ENCODE measurements around the gene SH3PXD2B.
A peak's percentile ranks its signal among the peaks of the same experiment; 100 is the strongest.
"Not testable (repeated sequence)": the region's sequence is repeated elsewhere in the genome, so short reads cannot be mapped to it uniquely, and the experiment has no call there.

The SH3PXD2B gene

GRCh38 chr5:172334196-172334595, 120.1 kb downstream of the SH3PXD2B start:
- DNase-seq = no peak

GRCh38 chr5:172326901-172327300, 127.4 kb downstream of the SH3PXD2B start:
- not testable (repeated sequence) for DNase-seq

GRCh38 chr5:172325452-172325851, 128.9 kb downstream of the SH3PXD2B start:
- DNase-seq = no peak

DNA sequence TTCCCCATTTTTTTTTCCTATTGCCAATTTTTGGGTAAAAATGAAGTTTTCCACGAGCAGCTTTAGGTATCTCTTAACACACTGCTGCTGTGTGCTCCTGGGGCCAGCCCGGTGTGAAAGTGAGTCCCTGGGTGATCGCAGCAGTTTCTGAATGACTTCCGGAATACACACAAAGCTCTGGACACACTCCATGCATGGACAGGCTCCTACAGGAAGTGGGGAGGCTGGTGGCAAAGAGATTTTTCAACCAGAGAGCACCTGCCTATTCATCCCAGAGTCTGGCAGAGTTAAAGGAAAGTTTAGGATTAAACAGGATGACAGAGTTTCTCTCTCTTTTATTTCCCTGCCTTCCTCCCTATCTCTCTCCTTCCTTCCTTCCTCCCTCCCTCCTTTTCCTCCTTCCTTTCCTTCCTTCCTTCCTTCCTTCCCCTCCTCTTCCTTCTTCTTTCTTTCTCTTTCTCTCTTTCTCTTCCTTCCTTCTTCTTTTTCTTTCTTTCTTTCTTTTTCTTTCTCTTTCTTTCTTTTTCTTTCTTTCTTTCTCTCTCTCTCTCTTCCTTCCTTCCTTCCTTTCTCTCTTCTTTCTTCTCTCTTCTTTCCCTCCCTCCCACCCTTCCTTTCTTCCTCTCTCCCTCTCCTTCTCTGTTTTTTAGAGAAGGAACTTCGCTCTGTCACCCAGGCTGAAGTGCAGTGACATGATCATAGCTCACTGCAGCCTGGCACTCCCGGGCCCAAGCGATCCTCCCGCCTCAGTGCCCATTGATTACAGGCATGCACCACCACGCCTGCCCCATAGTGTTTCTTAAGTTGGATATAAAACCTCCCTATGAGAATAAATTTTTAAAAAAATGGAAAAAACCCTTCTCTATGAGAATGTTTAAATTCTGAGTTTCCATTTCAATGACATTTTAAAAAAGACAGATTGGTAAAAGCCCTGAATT, 132.0 kb downstream of the SH3PXD2B start:
- DNase-seq = no peak

DNA sequence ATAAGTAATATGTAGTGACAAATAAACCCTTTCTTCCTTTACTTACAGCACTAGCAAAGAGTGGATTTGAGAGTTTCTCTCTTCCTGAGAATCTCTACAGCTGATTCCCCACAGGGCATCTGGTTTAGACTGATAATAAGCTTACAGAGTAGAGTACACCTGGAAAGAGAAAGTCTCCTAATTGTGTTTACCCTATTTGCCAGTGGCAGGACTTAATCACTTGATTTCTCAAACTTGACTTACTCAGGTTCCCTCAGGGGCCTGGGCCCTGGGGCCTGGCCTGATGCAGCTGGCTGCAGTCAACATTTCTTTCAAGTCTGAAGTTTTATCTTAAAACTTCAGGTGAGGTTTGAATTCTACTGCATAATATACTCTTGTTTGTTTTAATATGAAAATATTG, 132.7 kb downstream of the SH3PXD2B start:
- DNase-seq = no peak

GRCh38 chr5:172319708-172320441, 134.4 kb downstream of the SH3PXD2B start:
- no peak for DNase-seq

DNA sequence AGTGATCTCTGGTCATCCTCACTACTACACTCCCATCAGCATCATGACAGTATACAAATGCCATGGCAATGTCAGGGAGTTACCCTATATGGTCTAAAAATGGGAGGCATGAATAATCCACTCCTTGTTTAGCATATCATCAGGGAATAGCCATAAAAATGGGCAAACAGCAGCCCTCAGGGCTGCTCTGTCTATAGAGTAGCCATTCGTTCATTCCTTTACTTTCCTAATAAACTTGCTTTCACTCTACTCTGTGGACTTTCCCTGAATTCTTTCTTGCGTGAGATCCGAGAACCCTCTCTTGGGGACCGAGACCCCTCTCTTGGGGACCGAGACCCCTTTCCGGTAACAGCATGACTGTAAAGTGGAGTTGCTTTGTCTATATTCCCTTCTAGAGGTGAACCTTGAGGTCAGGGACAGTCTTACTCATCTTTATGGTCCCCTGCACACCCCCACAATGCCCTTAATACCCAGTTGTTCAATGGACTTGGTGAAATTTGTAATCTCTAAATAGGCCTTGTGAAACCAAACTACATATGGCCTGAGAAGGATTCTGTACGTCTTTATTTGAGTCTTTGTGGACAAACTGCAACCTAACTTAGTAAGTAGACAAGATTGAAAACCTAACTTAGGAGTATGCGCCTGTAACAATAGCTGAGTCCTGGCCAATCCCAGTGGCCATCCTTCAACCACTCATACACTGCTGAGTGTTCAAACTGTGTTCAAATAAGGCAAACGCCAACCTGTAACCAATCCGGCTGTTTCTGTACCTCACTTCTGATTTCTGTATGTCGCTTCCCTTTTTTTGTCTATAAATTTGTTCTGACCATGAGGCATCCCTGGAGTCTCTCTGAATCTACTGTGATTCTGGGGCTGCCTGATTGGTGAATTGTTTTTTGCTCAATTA, 138.5 kb downstream of the SH3PXD2B start:
- DNase-seq = no peak

- DNase-seq = no peak
Measured at GRCh38 chr5:172313915-172314314, 140.4 kb downstream of the SH3PXD2B start.

DNA sequence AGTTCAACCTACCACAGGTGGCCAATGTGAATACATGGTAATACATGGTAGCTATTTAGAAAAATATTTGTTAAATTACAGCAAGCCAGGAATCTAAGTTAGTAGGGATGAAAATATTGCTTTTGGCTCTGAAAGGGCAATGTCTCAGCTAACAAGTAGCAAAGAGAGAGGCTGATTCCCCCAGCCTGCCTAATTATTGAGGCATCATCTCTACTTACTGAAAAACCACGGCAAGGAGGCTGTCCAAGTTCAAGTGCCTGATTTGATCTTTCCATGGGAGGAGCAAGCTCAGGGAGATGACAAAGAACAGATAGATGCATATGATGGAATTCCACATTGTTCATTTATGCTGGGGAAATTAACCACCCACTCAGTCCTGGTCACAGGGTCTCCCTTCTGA, 142.0 kb downstream of the SH3PXD2B start:
- DNase-seq = no peak

GRCh38 chr5:172311605-172312004, 142.7 kb downstream of the SH3PXD2B start:
- DNase-seq = no peak

DNA sequence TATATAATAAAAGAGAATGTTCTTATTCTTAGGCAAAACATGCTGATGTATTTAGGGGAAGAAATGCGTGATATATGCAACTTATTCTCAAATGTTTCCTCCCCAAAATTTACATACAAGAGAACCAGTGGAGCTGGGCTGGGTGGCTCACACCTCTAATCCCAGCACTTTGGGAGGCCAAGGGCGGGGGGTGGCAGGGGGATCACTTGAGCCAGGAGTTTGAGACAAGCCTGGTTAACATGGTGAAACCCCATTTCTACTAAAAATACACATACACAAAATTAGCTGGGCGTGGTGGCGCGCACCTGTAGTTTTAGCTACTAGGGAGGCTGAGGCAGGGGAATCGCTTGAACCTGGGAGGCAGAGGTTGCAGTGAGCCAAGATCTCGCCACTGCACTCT, 143.3 kb downstream of the SH3PXD2B start:
- no peak for DNase-seq

- DNase-seq = no peak
Measured at GRCh38 chr5:172305380-172305779, 148.9 kb downstream of the SH3PXD2B start.

- DNase-seq = no peak
Measured at GRCh38 chr5:172303572-172304335, 150.6 kb downstream of the SH3PXD2B start.

GRCh38 chr5:172303162-172303561, 151.2 kb downstream of the SH3PXD2B start:
- DNase-seq = no peak

- DNase-seq = no peak
Measured at GRCh38 chr5:172302047-172302710, 152.1 kb downstream of the SH3PXD2B start.

- DNase-seq = no peak
Measured at GRCh38 chr5:172299916-172300439, 154.3 kb downstream of the SH3PXD2B start.

- no peak for DNase-seq
Measured at GRCh38 chr5:172294831-172295230, 159.5 kb downstream of the SH3PXD2B start.

- DNase-seq = no peak
Measured at GRCh38 chr5:172293745-172294342, 160.5 kb downstream of the SH3PXD2B start.

DNA sequence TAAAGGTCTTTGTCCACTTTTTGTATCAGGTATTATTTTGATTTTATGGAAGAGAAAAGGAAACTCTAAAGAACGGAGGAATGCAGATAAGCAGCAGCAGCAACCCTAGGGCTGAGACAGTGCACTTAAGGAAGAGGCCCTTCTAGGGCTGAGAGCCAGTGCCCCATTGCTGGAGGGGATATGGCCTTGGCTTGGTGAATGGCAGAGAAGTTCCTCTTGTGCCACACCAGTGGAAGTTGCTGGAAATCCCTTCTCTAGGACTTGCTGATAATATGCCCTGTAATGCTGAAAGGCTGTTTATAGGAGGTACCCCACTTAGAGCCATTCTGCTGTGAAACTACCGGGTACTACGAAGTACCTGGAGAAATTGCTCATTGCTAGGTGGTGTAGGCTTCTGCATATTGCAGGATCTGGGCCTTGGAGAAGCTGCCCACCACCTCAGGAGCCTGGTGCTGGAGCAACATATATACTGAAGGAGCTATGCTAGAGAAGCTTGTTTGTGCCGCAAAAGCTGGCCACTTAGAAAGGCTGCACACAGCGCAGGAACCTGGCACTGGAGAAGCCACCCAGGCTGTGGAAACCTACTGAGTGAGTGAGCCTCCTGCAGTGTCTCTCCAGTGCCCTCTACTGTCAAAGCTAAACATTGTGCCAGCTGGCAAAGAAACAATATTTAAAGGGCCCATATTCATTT, 161.1 kb downstream of the SH3PXD2B start:
- DNase-seq = peak; percentile 47

- not testable (repeated sequence) for DNase-seq
Measured at GRCh38 chr5:172291837-172292236, 162.5 kb downstream of the SH3PXD2B start.

Measured in activated gamma-delta T cell treated with Interleukin-2 at 50 U/mL for 16 hours (primary cell).